Astrocyte of the cerebellum (primary cell): Measurements from ENCODE around the gene CMTM8.

Experiments
- DNase-seq: peaks from one replicate; pipeline ENCODE4 v3.0.0-alpha.2; 2011; ENCODE audit warnings: low read depth
- H3K4me3 ChIP-seq: 2 replicates; pipeline ENCODE4 v1.5.1; 2011; ENCODE audit warnings: mild to moderate bottlenecking, low read depth, low read length, moderate library complexity
- in situ Hi-C: cut with HindIII; loops from 2 replicates; pipeline ENCODE4 v1.10.0; 2017; ENCODE audit warnings: low sequenced_read_pairs
- TF ChIP-seq, protein P1 (sequence below): IDR thresholded peaks from 2 replicates; pipeline ENCODE4 v1.5.1; 2012; ENCODE audit warnings: low read length, low read depth, moderate library complexity, mild to moderate bottlenecking; ENCODE audit errors: missing control alignments

Gene CMTM8

DNA sequence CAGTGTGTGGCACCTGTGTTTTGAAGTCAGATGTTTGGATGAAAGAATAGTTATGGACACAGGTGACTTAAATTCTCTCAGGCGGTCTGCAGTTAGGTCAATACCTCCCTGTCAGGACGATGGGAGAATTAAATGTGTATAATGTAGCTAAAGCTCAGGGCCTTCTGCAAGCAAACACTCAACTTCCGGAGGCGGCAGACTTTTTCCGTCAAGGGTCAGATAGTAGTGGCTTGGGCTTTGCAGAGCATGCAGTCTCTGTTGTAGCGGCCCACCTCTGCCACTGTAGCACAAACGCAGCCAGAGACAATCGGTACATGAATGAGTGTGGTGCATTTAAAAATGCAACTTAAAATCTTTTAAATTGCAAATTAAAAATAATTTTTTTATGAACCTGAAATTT lies 47.4 kb downstream of the CMTM8 start:
- in situ Hi-C loops, result no loop called here
- TF ChIP-seq, protein P1, sequence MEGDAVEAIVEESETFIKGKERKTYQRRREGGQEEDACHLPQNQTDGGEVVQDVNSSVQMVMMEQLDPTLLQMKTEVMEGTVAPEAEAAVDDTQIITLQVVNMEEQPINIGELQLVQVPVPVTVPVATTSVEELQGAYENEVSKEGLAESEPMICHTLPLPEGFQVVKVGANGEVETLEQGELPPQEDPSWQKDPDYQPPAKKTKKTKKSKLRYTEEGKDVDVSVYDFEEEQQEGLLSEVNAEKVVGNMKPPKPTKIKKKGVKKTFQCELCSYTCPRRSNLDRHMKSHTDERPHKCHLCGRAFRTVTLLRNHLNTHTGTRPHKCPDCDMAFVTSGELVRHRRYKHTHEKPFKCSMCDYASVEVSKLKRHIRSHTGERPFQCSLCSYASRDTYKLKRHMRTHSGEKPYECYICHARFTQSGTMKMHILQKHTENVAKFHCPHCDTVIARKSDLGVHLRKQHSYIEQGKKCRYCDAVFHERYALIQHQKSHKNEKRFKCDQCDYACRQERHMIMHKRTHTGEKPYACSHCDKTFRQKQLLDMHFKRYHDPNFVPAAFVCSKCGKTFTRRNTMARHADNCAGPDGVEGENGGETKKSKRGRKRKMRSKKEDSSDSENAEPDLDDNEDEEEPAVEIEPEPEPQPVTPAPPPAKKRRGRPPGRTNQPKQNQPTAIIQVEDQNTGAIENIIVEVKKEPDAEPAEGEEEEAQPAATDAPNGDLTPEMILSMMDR, result no peak
- DNase-seq, result no peak
- no peak overlapping the region for H3K4me3 ChIP-seq

DNA sequence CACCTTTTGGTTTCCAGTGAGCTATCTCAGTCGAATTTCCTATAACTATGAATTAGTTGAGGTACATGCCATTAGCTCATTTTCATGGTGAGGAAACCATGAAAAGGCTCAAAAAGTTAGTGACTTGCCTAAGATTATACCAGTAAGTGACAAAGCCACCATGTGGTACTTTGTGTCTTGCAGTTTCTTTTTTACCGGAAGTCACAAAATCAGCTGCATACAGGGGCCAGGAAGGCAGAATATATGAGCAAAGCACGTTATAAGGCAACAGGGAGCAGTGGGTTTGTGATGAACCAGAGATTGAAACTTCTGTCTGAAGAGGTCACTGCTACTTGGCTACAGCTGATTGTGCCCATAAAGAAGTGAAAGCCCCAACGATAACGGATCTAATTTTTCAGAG lies 50.3 kb downstream of the CMTM8 start:
- TF ChIP-seq, protein P1, result no peak
- no peak overlapping the region for H3K4me3 ChIP-seq
- in situ Hi-C loops, result no loop called here
- no peak for DNase-seq

GRCh38 chr3:32290619-32291018 lies 52.1 kb downstream of the CMTM8 start:
- TF ChIP-seq, protein P1, result no peak
- no peak overlapping the region for H3K4me3 ChIP-seq
- no peak for DNase-seq
- in situ Hi-C loops, result no loop called here

- TF ChIP-seq, protein P1, result no peak
- in situ Hi-C loops, result no loop called here
- H3K4me3 ChIP-seq, result no peak overlapping the region
- no peak for DNase-seq
Measured at GRCh38 chr3:32292085-32292796, 53.8 kb downstream of the CMTM8 start.

- TF ChIP-seq, protein P1, result no peak
- H3K4me3 ChIP-seq, result no peak overlapping the region
- no peak for DNase-seq
- in situ Hi-C loops, result no loop called here
Measured at GRCh38 chr3:32293903-32294302, 55.4 kb downstream of the CMTM8 start.

GRCh38 chr3:32296251-32297204 lies 58.0 kb downstream of the CMTM8 start:
- in situ Hi-C loops, result no loop called here
- peak; percentile 38 for DNase-seq

More at GRCh38 chr3:32296251-32297204, 58.0 kb downstream of the CMTM8 start:
- TF ChIP-seq, protein P1, result peak; percentile 92
- H3K4me3 ChIP-seq, result no peak overlapping the region
